Measurements from ENCODE around the gene THOC5.

The THOC5 gene

GRCh38 chr22:29478326-29479276, 75.0 kb downstream of the THOC5 start:
- DNase-seq (ENCODE audit: low read depth in 2 of 2, low spot score in 1 of 2): no peak

GRCh38 chr22:29477723-29478318, 75.7 kb downstream of the THOC5 start:
- DNase-seq (ENCODE audit: low read depth in 2 of 2, low spot score in 1 of 2): no peak

GRCh38 chr22:29476116-29476515, 77.4 kb downstream of the THOC5 start:
- DNase-seq (ENCODE audit: low read depth in 2 of 2, low spot score in 1 of 2): no peak

DNA sequence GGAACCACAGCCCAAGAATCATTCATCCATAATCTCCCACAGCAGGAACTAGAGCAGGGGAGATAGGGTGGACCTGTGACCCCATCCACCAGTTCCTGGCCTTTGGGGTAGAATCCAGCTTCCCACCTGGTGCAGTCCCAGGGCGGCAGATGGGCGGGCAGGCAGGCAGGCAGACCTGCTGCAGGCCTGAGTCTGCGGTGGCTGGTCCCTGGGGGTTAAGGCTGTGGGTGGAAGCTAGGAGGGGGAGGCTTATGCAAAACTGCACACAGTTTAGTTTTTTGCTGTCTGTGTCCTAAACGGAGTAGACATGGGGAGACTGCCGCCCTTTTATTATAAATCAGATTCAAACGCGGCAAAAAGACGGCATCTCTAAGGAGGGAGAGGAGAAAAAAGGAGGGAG, 78.0 kb downstream of the THOC5 start:
- no peak for DNase-seq (ENCODE audit: low read depth in 2 of 2, low spot score in 1 of 2)

DNA sequence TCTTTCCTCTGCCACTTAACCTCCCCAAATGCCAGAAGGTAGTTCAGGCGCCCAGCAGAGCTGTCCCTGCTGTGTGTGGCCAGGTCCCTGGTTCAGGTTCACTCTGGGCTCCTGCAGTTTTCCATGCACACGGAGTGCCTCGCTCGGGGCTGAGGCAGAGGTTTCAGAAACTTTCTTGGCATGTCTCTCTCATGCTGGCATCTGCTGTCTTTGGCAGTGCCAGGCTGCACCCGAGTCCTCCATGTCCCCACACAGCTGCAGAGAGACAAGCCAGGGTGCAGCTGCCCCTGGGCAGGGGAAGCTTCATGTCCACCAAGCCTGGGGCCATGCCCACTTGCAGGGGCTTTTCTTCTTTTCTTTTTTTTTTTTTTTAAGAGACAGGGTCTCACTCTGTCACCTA, 80.6 kb downstream of the THOC5 start:
- no peak for DNase-seq (ENCODE audit: low read depth in 2 of 2, low spot score in 1 of 2)

DNA sequence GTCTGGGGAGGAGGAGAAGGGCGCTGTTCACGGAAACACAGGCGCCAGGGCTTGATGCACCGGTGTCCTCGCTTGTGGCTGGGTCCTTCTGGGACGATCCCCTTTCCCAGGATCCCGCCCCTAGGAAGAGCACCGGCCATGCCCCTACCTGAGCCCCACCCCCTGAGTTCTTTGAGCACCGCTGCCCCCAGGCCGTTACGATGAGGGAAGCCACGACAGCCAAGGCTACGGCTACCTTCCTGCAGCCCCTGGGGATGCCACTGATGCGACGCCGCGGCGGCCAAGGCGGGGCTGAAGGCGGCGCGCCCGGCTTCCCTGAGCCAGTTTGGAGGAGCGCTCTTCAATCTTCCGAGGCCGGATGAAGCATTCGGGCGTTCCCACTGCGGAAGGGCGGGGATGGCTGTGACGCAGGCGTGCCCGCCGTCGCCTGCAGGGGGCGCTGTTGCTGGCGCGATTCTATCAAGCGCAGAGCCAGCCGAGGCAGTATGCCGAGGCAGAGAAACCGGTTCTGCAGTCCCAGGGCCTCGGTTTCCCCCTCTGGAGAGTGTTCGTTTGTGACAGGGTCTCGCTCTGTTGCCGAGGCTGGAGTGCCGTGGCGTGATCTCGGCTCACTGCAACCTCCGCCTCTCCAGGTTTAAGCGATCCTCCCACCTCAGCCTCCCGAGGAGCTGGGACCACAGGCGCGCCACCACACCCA, 83.2 kb downstream of the THOC5 start:
- DNase-seq (ENCODE audit: low read depth in 2 of 2, low spot score in 1 of 2): peak; percentile 8 to 19

- no peak for DNase-seq (ENCODE audit: low read depth in 2 of 2, low spot score in 1 of 2)
Observed at GRCh38 chr22:29469755-29470154, 83.8 kb downstream of the THOC5 start.

DNA sequence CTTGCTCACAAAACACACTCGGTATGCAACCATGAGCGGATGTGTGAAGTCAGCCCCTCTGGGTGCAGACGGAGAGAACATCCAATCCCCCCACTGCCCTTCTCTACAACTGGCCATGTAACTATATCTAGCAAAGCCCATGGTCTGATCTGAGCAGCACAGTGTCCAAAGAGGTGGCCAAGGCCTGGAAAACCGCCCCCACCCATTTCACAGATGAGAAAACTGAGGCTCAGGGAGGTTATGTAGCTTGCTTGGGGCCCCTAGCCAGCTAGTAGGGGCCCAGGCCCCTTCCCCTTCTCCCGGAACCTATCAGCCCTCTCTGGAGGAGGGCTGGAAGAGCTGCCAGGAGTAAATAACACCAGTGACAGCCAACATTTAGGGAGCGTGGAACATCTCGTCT, 89.0 kb downstream of the THOC5 start:
- DNase-seq (ENCODE audit: low read depth in 2 of 2, low spot score in 1 of 2): no peak

- DNase-seq (ENCODE audit: low read depth in 2 of 2, low spot score in 1 of 2): no peak
Observed at GRCh38 chr22:29463629-29464028, 89.9 kb downstream of the THOC5 start.

DNA sequence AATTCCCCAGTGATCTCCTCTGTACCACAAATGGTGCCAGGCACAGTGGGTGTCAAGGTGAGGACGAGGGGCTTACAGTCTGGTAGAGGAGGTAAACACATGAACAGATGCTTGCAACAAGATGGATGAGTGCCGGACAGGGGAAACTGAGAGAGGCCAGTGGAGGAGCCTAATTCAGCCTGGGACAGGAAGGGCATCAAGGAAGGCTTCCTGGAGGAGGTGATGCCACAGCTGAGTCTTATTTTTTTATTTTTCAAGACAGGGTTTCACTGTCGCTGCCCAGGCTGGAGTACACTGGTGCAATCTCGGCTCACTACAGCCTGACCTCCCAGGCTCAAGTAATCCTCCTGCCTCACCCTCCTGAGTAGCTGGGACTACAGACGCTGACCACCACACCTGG, 92.3 kb downstream of the THOC5 start:
- no peak for DNase-seq (ENCODE audit: low read depth in 2 of 2, low spot score in 1 of 2)

- no peak for DNase-seq (ENCODE audit: low read depth in 2 of 2, low spot score in 1 of 2)
Observed at GRCh38 chr22:29459773-29460172, 93.8 kb downstream of the THOC5 start.

DNA sequence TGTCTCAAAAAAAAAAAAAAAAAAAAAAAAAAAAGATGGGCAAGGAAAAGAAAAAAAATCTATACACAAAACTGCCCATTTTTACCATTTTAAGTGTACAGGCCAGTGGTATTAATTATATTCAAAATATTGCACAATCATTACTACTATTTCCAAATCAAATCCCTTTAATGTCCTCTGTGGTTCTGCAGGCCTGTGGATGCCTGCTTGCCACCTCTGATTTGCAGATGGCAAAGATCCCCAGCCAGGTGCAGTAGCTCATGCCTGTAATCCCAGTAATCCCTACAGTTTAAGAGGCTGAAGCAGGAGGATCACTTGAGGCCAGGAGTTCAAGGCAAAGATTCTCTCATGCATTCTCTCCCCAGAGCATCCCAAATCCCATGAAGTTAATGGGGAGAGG, 95.0 kb downstream of the THOC5 start:
- no peak for DNase-seq (ENCODE audit: low read depth in 2 of 2, low spot score in 1 of 2)

DNA sequence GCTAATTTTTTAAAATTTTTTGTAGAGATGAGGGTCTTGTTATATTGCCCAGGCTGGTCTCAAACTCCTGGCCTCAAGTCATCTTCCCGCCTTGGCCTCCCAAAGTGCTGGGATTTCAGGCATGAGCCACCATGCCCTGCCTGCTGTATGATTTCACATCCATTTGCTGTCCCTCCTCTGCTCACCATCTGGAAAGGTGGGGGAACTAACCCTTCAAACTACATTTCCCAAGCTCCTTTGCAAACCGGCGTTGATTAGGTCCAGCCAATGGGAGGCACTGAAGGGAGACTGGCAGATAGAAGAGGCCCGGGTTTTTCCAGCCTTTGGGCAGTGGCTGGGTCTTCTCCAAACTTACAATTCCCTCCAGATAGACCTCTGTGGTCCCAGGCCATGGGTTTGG, 95.8 kb downstream of the THOC5 start:
- no peak for DNase-seq (ENCODE audit: low read depth in 2 of 2, low spot score in 1 of 2)

DNA sequence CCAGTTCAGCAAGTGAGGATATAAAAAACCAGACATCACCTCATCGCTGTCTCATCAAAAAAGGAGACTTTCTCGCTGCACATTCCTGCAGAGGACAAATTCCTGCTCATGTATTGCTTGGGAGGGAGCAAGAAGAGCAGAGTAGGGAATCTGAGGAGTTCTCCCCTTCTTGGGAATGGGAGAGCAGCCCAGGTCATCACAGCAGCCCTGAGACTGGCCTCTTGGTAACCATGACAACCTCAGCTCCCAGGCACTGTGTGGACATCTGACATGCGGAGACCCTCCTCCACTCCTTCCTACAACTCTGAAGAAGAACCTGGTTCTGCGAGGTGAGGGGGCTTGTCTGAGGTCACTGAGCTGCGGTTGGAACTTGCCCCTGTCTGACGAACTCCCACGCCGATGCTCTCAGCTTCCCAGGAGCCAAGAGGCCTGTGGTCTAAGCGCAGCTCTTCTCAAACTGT, 97.3 kb downstream of the THOC5 start:
- DNase-seq (ENCODE audit: low read depth in 2 of 2, low spot score in 1 of 2): no peak
